Lower lobe of right lung (tissue), 2 donors: ENCODE data around the gene KLRF1. TPM values are rescaled to one million over a fixed set of nuclear protein-coding genes. Genes with fewer than 3 reads are reported as not detected.

Experiments used
- ATAC-seq, 2 donors: fragments of 200-7000 bp; cut with Tn5 transposase; one replicate each; pipeline ENCODE4 v1.9.1; 2020 to 2022; ENCODE audit warnings: mild to moderate bottlenecking in 2 of 2, moderate library complexity in 2 of 2
- DNase-seq: peaks from one replicate; pipeline ENCODE4 v3.0.0-alpha.2; 2020
- H3K27ac ChIP-seq: fragments of 200-600 bp; one replicate; pipeline ENCODE4 v1.8.0; 2022
- H3K27me3 ChIP-seq: fragments of 200-600 bp; one replicate; pipeline ENCODE4 v1.8.0; 2022; ENCODE audit warnings: low read depth
- H3K36me3 ChIP-seq: fragments of 200-600 bp; one replicate; pipeline ENCODE4 v1.8.0; 2022; ENCODE audit warnings: mild to moderate bottlenecking
- H3K4me1 ChIP-seq: fragments of 200-600 bp; one replicate; pipeline ENCODE4 v1.8.0; 2022
- H3K4me3 ChIP-seq: fragments of 200-600 bp; one replicate; pipeline ENCODE4 v1.8.0; 2022; ENCODE audit warnings: mild to moderate bottlenecking
- H3K9me3 ChIP-seq: fragments of 200-600 bp; one replicate; pipeline ENCODE4 v1.8.0; 2022
- intact Hi-C: fragments of 100-400 bp; cut with DNase I; formaldehyde crosslinking; loops from one replicate; pipeline ENCODE4 v1.11.0; 2022
- total RNA-seq: library from RNA; stranded (reverse); fragmentation: NEBNext Ultra II Directional; extraction: Animal tissue kit (Norgen Biotek cat#: 25700); gene quantifications from one replicate; pipeline ENCODE4 v1.2.1, GENCODE V29; 2021
- TF ChIP-seq, protein P1 (sequence below): fragments of 200-600 bp; IDR thresholded peaks from one replicate; pipeline ENCODE4 v1.8.0; 2022; ENCODE audit warnings: antibody characterized with exemption, mild to moderate bottlenecking
- donor health status: DM: no; HTN: yes; CAD: no; lungs with severe emphysema.

KLRF1 gene
- total RNA-seq, 1 donor from 2014 or later = 4.1 TPM

- Histone ChIP-seq H3K27me3 (no peaks in the 10 kb centered on the region), H3K4me1 (no peaks in the 10 kb centered on the region), H3K36me3 (peaks cover 25% of the 10 kb centered on the region), H3K27ac (no peak overlapping the region), H3K4me3 (no peak overlapping the region), H3K9me3 (peaks cover 14% of the 10 kb centered on the region)
- no peak for DNase-seq
- intact Hi-C loops = no loop called here
- no peak for ATAC-seq
- TF ChIP-seq, protein P1, sequence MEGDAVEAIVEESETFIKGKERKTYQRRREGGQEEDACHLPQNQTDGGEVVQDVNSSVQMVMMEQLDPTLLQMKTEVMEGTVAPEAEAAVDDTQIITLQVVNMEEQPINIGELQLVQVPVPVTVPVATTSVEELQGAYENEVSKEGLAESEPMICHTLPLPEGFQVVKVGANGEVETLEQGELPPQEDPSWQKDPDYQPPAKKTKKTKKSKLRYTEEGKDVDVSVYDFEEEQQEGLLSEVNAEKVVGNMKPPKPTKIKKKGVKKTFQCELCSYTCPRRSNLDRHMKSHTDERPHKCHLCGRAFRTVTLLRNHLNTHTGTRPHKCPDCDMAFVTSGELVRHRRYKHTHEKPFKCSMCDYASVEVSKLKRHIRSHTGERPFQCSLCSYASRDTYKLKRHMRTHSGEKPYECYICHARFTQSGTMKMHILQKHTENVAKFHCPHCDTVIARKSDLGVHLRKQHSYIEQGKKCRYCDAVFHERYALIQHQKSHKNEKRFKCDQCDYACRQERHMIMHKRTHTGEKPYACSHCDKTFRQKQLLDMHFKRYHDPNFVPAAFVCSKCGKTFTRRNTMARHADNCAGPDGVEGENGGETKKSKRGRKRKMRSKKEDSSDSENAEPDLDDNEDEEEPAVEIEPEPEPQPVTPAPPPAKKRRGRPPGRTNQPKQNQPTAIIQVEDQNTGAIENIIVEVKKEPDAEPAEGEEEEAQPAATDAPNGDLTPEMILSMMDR = no peak
These were observed 21.6 kb downstream of the KLRF1 start for GRCh38 chr12:9848899-9849298.

- Histone ChIP-seq H3K9me3 (peaks cover 14% of the 10 kb centered on the region), H3K36me3 (peaks cover 35% of the 10 kb centered on the region), H3K27me3 (no peaks in the 10 kb centered on the region), H3K4me1 (no peaks in the 10 kb centered on the region), H3K27ac (no peak overlapping the region), H3K4me3 (no peak overlapping the region)
- ATAC-seq (no peak), DNase-seq (no peak)
- intact Hi-C loops = no loop called here
- TF ChIP-seq, protein P1 = no peak
These were observed 23.8 kb downstream of the KLRF1 start for GRCh38 chr12:9851050-9851449.

DNA sequence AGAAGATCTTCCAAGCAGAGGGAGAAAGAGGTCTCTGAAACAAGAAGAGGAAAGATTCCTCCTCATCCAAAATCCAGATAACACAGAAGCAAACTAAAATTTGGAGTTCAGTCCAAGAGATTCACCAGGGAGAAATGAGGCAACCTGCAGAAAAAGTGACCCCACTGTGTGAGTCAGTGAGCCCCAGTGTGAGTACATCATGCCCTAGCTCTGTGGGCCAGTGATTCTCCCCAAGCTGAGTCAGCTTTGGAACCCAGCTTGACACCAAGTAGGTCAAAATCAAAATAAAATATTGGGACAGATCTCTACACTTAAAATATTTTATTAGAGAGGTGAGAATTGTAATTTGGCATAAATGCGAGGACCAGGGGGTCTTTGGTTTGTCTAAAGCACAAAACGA lies 24.6 kb downstream of the KLRF1 start:
- Histone ChIP-seq H3K27ac (no peak overlapping the region), H3K4me3 (no peak overlapping the region), H3K4me1 (no peaks in the 10 kb centered on the region), H3K9me3 (peaks cover 14% of the 10 kb centered on the region), H3K27me3 (no peaks in the 10 kb centered on the region), H3K36me3 (peaks cover 44% of the 10 kb centered on the region)
- TF ChIP-seq, protein P1 = no peak
- no peak for DNase-seq
- intact Hi-C loops = no loop called here
- no peak for ATAC-seq

DNA sequence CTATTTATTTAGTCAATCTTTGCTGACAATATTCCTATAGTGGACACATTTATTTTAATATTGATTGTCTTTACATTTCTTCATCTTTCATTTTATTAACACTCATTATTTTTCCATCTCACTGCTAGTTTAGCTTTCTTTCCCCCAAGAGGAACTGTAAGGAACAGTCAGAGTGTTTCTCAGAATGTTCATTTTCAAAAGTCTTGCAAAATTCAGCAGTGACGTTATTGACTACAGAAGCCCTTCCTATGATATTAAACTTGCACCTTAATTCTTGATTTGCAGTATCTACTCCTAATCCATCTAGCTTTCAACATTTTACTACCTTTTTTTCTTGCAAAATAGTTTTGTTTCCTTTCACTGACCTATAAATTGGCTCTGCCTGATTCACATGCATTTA lies 28.9 kb downstream of the KLRF1 start:
- Histone ChIP-seq H3K36me3 (peaks cover 48% of the 10 kb centered on the region), H3K27ac (peak overlapping the region; percentile 32), H3K27me3 (no peaks in the 10 kb centered on the region), H3K9me3 (no peaks in the 10 kb centered on the region), H3K4me3 (no peak overlapping the region), H3K4me1 (peaks cover 13% of the 10 kb centered on the region)
- DNase-seq (no peak), ATAC-seq (peak in 1 of 2 donors; percentile 52)
- TF ChIP-seq, protein P1 = no peak
- intact Hi-C loops = no loop called here

- ATAC-seq = no peak
- peaks cover 43% of the 10 kb centered on the region for H3K36me3 ChIP-seq
- H3K4me1 ChIP-seq = peaks cover 13% of the 10 kb centered on the region
- TF ChIP-seq, protein P1 = no peak
- H3K4me3 ChIP-seq = no peak overlapping the region
- intact Hi-C loops = no loop called here
- peak overlapping the region; percentile 32 for H3K27ac ChIP-seq
- H3K27me3 ChIP-seq = no peaks in the 10 kb centered on the region
- H3K9me3 ChIP-seq = no peaks in the 10 kb centered on the region
- DNase-seq = no peak
These were observed 29.6 kb downstream of the KLRF1 start for GRCh38 chr12:9856894-9857293.

DNA sequence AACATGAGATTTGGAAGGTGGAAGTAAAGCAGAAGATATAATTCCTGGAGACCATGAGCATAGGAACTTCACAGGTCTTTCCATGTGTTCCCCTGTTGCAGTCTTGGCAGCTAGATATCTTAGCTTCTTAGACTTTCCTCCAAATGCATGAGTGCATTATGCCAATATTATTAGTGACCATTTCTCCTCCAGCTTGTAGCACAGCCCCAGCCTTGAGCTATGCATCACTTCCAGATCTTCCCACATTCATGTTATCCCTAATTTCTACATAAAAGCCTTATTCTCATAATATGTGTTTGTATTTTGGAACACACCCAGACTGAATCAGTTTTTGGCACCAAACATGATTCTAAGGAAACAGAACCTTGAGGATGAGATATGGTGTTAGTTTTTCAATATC lies 30.9 kb downstream of the KLRF1 start:
- H3K9me3 ChIP-seq = no peaks in the 10 kb centered on the region
- no peak for ATAC-seq
- TF ChIP-seq, protein P1 = no peak
- intact Hi-C loops = no loop called here
- DNase-seq = no peak
- no peak overlapping the region for H3K4me3 ChIP-seq
- H3K27ac ChIP-seq = no peak overlapping the region
- H3K4me1 ChIP-seq = peaks cover 13% of the 10 kb centered on the region
- no peaks in the 10 kb centered on the region for H3K27me3 ChIP-seq
- H3K36me3 ChIP-seq = peaks cover 32% of the 10 kb centered on the region
